PC-3 (cell line): ENCODE measurements around the gene SLC4A4. TPM values are rescaled to one million over a fixed set of nuclear protein-coding genes. Genes with fewer than 3 reads are reported as not detected.

Experiments used
- ATAC-seq: fragments of 200-7000 bp; cut with Tn5 transposase; 2 replicates; pipeline ENCODE4 v1.9.1; 2020; ENCODE audit warnings: mild to moderate bottlenecking, moderate library complexity
- BruUV-seq: library from RNA; stranded (reverse); fragments of 400-500 nt; replicated peaks from 2 replicates; lab custom pipeline; 2021; lab: Mats Ljungman, UMichigan
- CTCF ChIA-PET: fragments of 300-600 bp; sonication (Branson Sonifier 250); formaldehyde crosslinking; loops from one replicate; lab custom pipeline; 2022; ENCODE audit warnings: antibody characterized with exemption; lab: Charles Lee
- POLR2A ChIA-PET: fragments of 300-600 bp; sonication (Branson Sonifier 250); formaldehyde crosslinking; loops from one replicate; lab custom pipeline; 2022; ENCODE audit warnings: antibody characterized with exemption; ENCODE audit not compliant: unreplicated experiment; lab: Charles Lee
- DNase-seq: peaks from one replicate; pipeline ENCODE4 v3.0.0-alpha.2; 2015
- H2AFZ ChIP-seq: fragments of 300-600 bp; sonication (generic); 2 replicates; pipeline ENCODE4 v1.6.0; 2016; ENCODE audit warnings: antibody characterized with exemption, low read length
- H3F3A ChIP-seq: fragments of 300-600 bp; sonication (generic); one replicate; pipeline ENCODE4 v1.6.0; 2017; ENCODE audit warnings: antibody characterized with exemption, low read length, control low read depth, mild to moderate bottlenecking; ENCODE audit not compliant: unreplicated experiment
- H3K27ac ChIP-seq: fragments of 300-600 bp; sonication (generic); 2 replicates; pipeline ENCODE4 v1.5.1; 2016; ENCODE audit warnings: mild to moderate bottlenecking, low read length
- H3K27me3 ChIP-seq: fragments of 300-600 bp; sonication (generic); 2 replicates; pipeline ENCODE4 v1.6.1; 2016; ENCODE audit warnings: low read length, mixed read lengths
- H3K36me3 ChIP-seq: fragments of 300-600 bp; sonication (generic); 2 replicates; pipeline ENCODE4 v1.6.1; 2016; ENCODE audit warnings: low read depth, mixed run types, low read length, mixed read lengths
- H3K4me1 ChIP-seq: fragments of 300-600 bp; sonication (generic); 2 replicates; pipeline ENCODE4 v1.5.1; 2016; ENCODE audit warnings: low read length; ENCODE audit not compliant: insufficient read depth
- H3K4me2 ChIP-seq: fragments of 300-600 bp; sonication (generic); 2 replicates; pipeline ENCODE4 v1.6.0; 2016; ENCODE audit warnings: low read length
- H3K4me3 ChIP-seq: fragments of 300-600 bp; sonication (generic); 2 replicates; pipeline ENCODE4 v1.5.1; 2016; ENCODE audit warnings: mild to moderate bottlenecking, low read length, mixed read lengths
- H3K79me2 ChIP-seq: fragments of 300-600 bp; sonication (generic); 2 replicates; pipeline ENCODE4 v1.6.1; 2017; ENCODE audit warnings: low read length, mixed read lengths
- H3K9ac ChIP-seq: fragments of 300-600 bp; sonication (generic); 2 replicates; pipeline ENCODE4 v1.6.0; 2016; ENCODE audit warnings: mild to moderate bottlenecking, low read length
- H3K9me2 ChIP-seq: fragments of 300-600 bp; sonication (generic); replicated peaks from 2 replicates; pipeline ENCODE4 v1.6.1; 2016; ENCODE audit warnings: mixed run types, low read length, mixed read lengths
- H3K9me3 ChIP-seq: fragments of 300-600 bp; sonication (generic); 2 replicates; pipeline ENCODE4 v1.6.1; 2016; ENCODE audit warnings: low read length, mixed read lengths
- H4K20me1 ChIP-seq: fragments of 300-600 bp; sonication (generic); 2 replicates; pipeline ENCODE4 v1.6.1; 2016; ENCODE audit warnings: low read length, mixed read lengths
- CTCF ChIP-seq: fragments of 300-600 bp; sonication (generic); conservative IDR thresholded peaks from 2 replicates; pipeline ENCODE4 v1.5.1; 2017; ENCODE audit warnings: antibody characterized with exemption, low read depth, mild to moderate bottlenecking, low read length
- EZH2 ChIP-seq: fragments of 300-600 bp; sonication (generic); IDR thresholded peaks from one replicate; pipeline ENCODE4 v1.6.1; 2017; ENCODE audit warnings: antibody characterized with exemption, mild to moderate bottlenecking, low read length; ENCODE audit not compliant: unreplicated experiment
- EZH2phosphoT487 ChIP-seq: fragments of 300-600 bp; sonication (generic); IDR thresholded peaks from 2 replicates; pipeline ENCODE4 v1.6.1; 2018; ENCODE audit warnings: mild to moderate bottlenecking, antibody characterized with exemption, low read length, borderline replicate concordance
- intact Hi-C: fragments of 100-400 bp; cut with micrococcal nuclease; formaldehyde crosslinking; loops from 2 replicates; pipeline ENCODE4 v1.9.0; 2023
- total RNA-seq: library from RNA; depleted of rRNA; stranded (reverse); fragments of >200 nt; gene quantifications from 2 replicates; pipeline ENCODE4 v1.2.3, GENCODE V29; 2014

The SLC4A4 gene
- total RNA-seq, 1 experiment from 2014 or later = 0.47 TPM

GRCh38 chr4:71568131-71568530, 229.3 kb downstream of the SLC4A4 start:
- Histone ChIP-seq H3K4me2 (no peak overlapping the region), H3F3A (no peaks in the 10 kb centered on the region), H3K4me1 (no peaks in the 10 kb centered on the region), H2AFZ (no peak overlapping the region), H3K27ac (no peak overlapping the region), H3K9ac (no peak overlapping the region), H3K79me2 (no peaks in the 10 kb centered on the region), H4K20me1 (no peaks in the 10 kb centered on the region), H3K36me3 (no peaks in the 10 kb centered on the region), H3K9me2 (no peaks in the 10 kb centered on the region), H3K4me3 (no peak overlapping the region), H3K27me3 (no peaks in the 10 kb centered on the region), H3K9me3 (no peaks in the 10 kb centered on the region)
- CTCF ChIA-PET = no interaction called here
- DNase-seq (no peak), ATAC-seq (no peak)
- no TSS peak for BruUV-seq
- intact Hi-C loops = no loop called here
- POLR2A ChIA-PET = no interaction called here
- TF ChIP-seq CTCF (no peak), EZH2 (no peak), EZH2phosphoT487 (no peak)

GRCh38 chr4:71570492-71570891, 231.7 kb downstream of the SLC4A4 start:
- TF ChIP-seq EZH2 = no peak
- TF ChIP-seq CTCF = no peak
- TF ChIP-seq EZH2phosphoT487 = no peak
- CTCF ChIA-PET = no interaction called here
- Histone ChIP-seq H3K9me2 (no peaks in the 10 kb centered on the region), H3K79me2 (no peaks in the 10 kb centered on the region), H3K27ac (no peak overlapping the region), H2AFZ (no peak overlapping the region), H3K4me3 (no peak overlapping the region), H3K36me3 (no peaks in the 10 kb centered on the region), H3K4me1 (no peaks in the 10 kb centered on the region), H3K27me3 (no peaks in the 10 kb centered on the region), H3K4me2 (no peak overlapping the region), H3F3A (no peaks in the 10 kb centered on the region), H3K9me3 (no peaks in the 10 kb centered on the region), H4K20me1 (no peaks in the 10 kb centered on the region), H3K9ac (no peak overlapping the region)
- POLR2A ChIA-PET = no interaction called here
- DNase-seq (no peak), ATAC-seq (no peak)
- BruUV-seq = no TSS peak
- intact Hi-C loops = no loop called here

- H3K9ac ChIP-seq = no peak overlapping the region
- POLR2A ChIA-PET = no interaction called here
These were observed 232.5 kb downstream of the SLC4A4 start for GRCh38 chr4:71571346-71571745.

More at GRCh38 chr4:71571346-71571745, 232.5 kb downstream of the SLC4A4 start:
- Histone ChIP-seq H2AFZ (no peak overlapping the region), H3K36me3 (no peaks in the 10 kb centered on the region), H3K4me2 (no peak overlapping the region), H3K27me3 (no peaks in the 10 kb centered on the region), H4K20me1 (no peaks in the 10 kb centered on the region), H3K4me3 (no peak overlapping the region), H3F3A (no peaks in the 10 kb centered on the region), H3K9me3 (no peaks in the 10 kb centered on the region), H3K79me2 (no peaks in the 10 kb centered on the region), H3K9me2 (no peaks in the 10 kb centered on the region), H3K4me1 (no peaks in the 10 kb centered on the region), H3K27ac (no peak overlapping the region)
- CTCF ChIA-PET = no interaction called here
- no TSS peak for BruUV-seq
- no peak for ATAC-seq
- intact Hi-C loops = no loop called here
- TF ChIP-seq CTCF = no peak
- TF ChIP-seq EZH2phosphoT487 = no peak
- TF ChIP-seq EZH2 = no peak
- no peak for DNase-seq
